ENCODE results near the gene XRCC3. TPM values are rescaled to one million over a fixed set of nuclear protein-coding genes. Genes with fewer than 3 reads are reported as not detected.

Gene XRCC3
- total and polyA plus RNA-seq, 12 donors = 1.0 to 4.4 (median 3.0) TPM

DNA sequence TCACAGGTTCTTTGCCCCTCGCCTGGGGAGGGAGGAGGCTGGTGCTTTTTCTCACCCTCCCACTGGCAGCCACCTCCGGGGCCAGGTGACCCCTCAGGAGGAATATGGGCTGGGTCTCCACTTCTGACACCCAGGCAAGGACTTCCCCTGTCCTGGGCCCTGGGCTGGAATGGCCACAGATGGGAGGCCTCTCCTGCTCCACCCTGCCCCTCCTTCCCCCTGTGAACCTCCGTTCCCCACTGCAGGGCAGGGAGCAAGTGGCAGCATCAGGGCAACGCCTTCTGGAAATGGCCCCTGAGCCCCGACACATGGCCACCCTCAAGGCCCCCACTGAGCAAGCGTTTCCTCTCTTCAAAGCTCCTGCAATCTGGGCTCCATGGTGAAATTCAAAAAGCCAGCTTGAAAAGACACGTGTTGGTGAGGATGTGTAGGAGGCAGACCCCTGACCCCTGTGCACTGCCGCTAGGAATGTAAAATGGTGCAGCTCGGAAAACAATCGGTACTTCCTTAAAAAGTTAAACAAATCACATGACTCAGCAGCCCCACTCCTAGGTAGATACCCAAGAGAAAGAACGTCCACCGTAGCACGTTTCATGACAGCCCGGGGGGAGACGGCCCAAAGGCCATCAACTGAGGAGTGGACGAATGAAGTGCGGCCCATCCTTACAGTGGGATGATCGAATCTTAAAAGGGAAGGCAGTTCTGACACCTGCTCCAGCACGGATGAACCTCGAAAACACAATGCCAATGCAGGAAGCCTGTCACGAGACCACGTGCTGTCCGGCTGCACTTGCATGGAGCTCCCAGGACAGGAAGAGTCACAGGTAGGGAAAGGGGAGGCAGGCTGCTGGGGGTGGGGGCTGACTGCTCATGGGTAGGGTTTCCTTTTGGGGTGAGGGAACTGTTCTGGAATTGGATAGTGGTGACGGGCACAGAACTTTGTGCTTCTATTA is 11.5 kb downstream of the XRCC3 start:
- DNase-seq = peak in 1 of 2 donors; percentile 6
- peaks cover 0 to 99% (median 19%) of the 10 kb centered on the region in 9 donors for H3K36me3 ChIP-seq
- TF ChIP-seq, protein P1, sequence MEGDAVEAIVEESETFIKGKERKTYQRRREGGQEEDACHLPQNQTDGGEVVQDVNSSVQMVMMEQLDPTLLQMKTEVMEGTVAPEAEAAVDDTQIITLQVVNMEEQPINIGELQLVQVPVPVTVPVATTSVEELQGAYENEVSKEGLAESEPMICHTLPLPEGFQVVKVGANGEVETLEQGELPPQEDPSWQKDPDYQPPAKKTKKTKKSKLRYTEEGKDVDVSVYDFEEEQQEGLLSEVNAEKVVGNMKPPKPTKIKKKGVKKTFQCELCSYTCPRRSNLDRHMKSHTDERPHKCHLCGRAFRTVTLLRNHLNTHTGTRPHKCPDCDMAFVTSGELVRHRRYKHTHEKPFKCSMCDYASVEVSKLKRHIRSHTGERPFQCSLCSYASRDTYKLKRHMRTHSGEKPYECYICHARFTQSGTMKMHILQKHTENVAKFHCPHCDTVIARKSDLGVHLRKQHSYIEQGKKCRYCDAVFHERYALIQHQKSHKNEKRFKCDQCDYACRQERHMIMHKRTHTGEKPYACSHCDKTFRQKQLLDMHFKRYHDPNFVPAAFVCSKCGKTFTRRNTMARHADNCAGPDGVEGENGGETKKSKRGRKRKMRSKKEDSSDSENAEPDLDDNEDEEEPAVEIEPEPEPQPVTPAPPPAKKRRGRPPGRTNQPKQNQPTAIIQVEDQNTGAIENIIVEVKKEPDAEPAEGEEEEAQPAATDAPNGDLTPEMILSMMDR (IDR thresholded peaks at IDR 0.05) = no peak
- H3K27me3 ChIP-seq = no peaks in the 10 kb centered on the region
- WGBS, 2 donors = 62 to 76% methylated on average over 24 of the region's 24 CpGs
- peaks cover 14 to 89% (median 48%) of the 10 kb centered on the region in 9 donors for H3K4me1 ChIP-seq
- intact Hi-C loops (cut with DNase I) = loop anchor here in 1 of 10 donors (10.0 kb wide), 1 partner anchor 129 kb away; no protein-coding TSS in a partner anchor
- no peaks in the 10 kb centered on the region for H3K9me3 ChIP-seq
- H3K4me3 ChIP-seq = no peak overlapping the region
- peak overlapping the region in 6 of 10 donors; percentile 9 to 76 (median 54) for H3K27ac ChIP-seq
- ATAC-seq = no peak

DNA sequence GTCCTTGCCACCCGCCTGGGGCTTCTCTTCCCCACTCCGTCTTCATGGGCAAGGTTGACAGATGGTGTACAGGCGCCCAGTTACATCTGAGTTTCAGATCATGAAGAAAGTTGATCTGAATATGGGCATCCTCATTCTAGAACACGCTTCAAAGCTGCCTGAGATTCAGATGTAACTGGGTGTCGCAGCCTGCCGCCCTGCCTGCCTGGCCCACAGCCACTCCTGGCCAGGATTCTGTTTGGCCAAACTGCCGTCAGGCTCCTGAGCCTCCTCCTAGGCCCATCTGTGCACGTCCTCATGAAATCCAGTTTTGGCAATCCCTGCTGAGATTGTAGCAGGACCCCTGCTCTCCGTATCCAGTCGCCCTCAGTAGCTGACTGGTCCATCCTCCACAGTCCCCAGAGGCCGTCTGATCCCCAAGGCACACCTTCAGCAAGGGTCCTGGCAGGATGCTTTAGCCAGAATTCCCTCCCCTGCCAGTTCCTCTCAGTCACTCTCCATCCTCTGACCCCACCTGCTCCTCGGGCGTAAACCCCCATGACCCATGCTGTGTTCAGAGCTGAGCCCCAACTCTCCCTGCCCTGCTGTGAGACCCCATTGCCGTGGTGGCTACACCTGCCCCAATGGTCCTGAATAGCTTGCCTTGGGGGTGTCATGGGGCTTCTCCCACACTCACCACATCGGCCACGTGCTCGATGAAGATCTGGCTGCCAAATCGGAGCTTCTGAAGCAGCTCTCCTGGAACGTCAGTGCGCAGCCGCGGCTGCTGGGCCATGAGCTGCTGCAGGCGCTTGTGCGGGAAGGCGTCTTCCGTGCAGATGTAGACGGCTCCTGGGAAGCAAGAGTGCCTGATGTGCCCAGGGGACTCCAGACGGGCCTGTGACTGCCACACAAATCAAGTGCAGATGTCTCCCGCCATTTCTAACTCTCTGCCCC is 12.5 kb downstream of the XRCC3 start:
- DNase-seq (peak in 1 of 2 donors; percentile 10), ATAC-seq (no peak)
- WGBS, 2 donors = 85 to 86% methylated on average over 29 of the region's 29 CpGs
- TF ChIP-seq, protein P1 (IDR thresholded peaks at IDR 0.05) = no peak
- Histone ChIP-seq H3K4me1 (peaks cover 14 to 92% (median 51%) of the 10 kb centered on the region in 9 donors), H3K36me3 (peaks cover 0 to 100% (median 19%) of the 10 kb centered on the region in 9 donors), H3K4me3 (no peak overlapping the region), H3K27ac (peak overlapping the region in 3 of 10 donors; percentile 4 to 83 (median 10)), H3K9me3 (no peaks in the 10 kb centered on the region), H3K27me3 (no peaks in the 10 kb centered on the region)
- intact Hi-C loops (cut with DNase I) = loop anchor here in 1 of 10 donors (10.0 kb wide), 1 partner anchor 128 kb away; no protein-coding TSS in a partner anchor

- no peak overlapping the region for H3K4me3 ChIP-seq
- WGBS, 2 donors = 82 to 97% methylated on average over 5 of the region's 5 CpGs
- no peak for ATAC-seq
- peaks cover 21 to 99% (median 58%) of the 10 kb centered on the region in 9 donors for H3K4me1 ChIP-seq
- peaks cover 0 to 100% (median 19%) of the 10 kb centered on the region in 9 donors for H3K36me3 ChIP-seq
- H3K9me3 ChIP-seq = no peaks in the 10 kb centered on the region
- peak in 1 of 2 donors; percentile 8 for DNase-seq
- peak overlapping the region in 3 of 10 donors; percentile 55 to 83 (median 75) for H3K27ac ChIP-seq
- intact Hi-C loops (cut with DNase I) = loop anchor here in 1 of 10 donors (10.0 kb wide), 1 partner anchor 127 kb away; no protein-coding TSS in a partner anchor
- TF ChIP-seq, protein P1 (IDR thresholded peaks at IDR 0.05) = no peak
- no peaks in the 10 kb centered on the region for H3K27me3 ChIP-seq
These were observed 13.2 kb downstream of the XRCC3 start for GRCh38 chr14:103702095-103702494.
